Activated CD4-positive, alpha-beta T cell treated with anti-CD3 and anti-CD28 coated beads, Interleukin-2, amount 50 U/mL, for 48 hours (primary cell): ENCODE results near the gene SNX27.
A peak's percentile ranks its signal among the peaks of the same experiment; 100 is the strongest.
"Not testable (repeated sequence)": the region's sequence is repeated elsewhere in the genome, so short reads cannot be mapped to it uniquely, and the experiment has no call there.

Experiments
- DNase-seq, 2 experiments: peaks; one replicate each; pipeline ENCODE4 v3.0.0-alpha.2; 2020

Gene SNX27

DNA sequence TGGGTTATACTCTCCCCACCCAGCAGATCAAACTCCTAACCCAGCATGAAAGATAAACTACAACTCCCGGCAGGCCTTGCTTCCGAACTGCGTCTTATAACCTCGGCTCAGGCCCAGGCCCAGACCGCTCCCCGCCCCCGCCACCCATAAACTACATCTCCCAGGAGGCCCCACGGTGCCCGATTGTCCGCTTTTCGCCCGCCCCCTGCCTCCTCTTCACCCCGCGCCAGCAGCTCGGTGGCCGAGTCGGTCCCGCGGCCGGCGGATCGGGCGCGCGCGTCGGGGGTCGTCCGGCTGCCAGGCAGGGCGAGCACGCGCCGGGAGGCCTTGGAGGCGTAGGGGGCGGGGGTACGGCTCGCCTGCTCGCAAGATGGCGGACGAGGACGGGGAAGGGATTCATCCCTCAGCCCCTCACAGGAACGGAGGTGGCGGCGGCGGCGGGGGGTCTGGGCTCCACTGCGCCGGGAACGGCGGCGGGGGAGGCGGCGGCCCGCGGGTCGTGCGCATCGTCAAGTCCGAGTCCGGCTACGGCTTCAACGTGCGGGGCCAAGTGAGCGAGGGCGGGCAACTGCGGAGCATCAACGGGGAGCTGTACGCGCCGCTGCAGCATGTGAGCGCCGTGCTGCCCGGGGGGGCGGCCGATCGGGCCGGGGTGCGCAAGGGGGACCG lies at the start of gene SNX27:
TSS of gene SNX27 (plus strand) at position 219 of the 669 bp plus-strand sequence. CDS start at position 371, 152 bp downstream.
- peak; percentile 87 to 90 for DNase-seq

DNA sequence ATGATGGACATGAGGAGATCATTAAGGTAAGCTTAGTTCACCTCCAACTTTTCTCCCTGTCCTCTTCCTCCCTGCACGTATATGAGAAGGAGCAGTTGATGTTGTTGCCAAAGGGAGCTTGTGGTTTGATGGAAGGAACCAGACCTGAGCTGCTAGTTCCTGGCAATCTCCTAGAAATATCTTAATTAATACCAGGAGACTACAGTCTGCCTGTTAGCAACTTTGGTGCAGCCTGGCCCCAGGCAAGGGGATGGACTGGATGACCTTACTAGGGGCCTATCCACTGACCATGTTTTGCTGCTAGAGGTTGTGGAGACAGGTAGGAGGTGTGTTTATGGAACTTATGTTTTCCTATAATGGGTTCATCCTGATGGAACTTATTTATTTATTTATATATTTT lies 49.2 kb upstream of the SNX27 start:
- DNase-seq = no peak

DNA sequence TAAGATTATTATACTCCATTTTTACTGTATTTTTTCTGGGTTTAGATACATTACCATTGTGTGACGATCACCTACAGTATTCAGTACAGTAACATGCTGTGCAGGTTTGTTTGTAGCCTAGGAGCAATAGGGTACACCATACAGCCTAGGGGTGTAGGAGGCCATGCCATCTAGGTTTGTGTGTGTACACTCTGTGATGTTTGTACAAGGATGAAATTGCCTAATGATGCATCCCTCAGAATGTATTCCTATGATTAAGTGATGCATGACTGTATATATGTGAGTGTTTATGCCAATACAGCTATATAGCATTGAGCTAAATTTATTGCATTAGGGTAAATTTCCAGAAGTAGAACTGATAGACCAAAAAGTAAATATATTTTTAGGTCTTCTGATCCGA lies 48.5 kb upstream of the SNX27 start:
- DNase-seq = no peak

DNA sequence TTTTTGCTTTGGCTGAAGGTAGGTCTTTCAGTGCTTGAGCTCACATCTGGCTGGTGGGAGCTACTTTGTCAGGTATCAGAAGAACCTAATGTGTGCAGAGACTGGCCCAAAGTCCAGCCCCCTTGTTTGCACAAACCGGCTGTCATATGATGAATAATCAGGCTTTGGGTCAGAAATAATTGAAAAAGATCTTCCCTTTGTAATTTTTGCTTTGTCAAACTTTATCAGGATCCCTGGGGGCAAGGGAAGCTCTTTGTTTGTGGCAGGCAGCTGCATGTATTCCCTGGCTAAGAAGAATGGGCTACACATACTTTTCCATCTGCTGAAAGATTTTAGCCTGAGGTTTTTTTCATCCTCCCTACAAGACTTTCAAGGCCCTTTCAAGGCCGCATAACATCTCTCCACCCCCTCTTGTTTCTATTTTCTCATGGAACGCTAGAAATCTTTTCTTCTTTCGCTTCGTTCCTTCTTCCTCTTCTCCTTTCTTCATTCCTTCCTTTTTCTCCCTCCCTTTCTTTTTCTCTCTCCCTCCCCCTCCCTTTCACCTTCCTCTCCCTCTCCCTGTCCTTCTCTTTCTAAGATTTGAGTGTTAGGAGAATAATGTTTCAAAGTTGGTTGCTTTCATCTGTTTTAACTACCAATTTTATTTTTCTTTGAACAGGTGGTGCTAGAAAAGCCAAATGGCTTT lies 46.2 kb upstream of the SNX27 start:
- DNase-seq = no peak

DNA sequence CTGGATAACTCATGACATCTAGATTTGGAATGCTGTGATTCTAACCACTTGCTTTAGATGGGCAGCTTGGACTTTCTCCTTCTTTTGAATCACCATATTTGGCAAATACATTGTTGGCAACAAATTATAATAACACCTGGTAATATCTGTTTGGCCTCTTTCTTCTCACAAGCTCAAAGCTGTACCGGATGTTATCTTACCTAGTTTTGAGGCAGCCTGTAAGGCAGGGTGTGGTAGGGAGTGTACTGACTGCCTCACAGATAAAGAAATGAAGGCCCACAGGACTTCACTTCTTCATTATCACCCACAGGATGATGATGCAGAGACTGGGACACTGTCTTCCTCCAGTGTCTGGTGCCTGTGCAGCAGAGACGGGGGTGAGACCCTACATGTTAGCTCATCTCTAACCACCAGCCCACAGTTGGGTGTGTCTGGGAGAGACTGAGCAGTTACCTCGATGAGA lies 43.2 kb upstream of the SNX27 start:
- DNase-seq = no peak

GRCh38 chr1:151570819-151571218 lies 41.0 kb upstream of the SNX27 start:
- no peak for DNase-seq

DNA sequence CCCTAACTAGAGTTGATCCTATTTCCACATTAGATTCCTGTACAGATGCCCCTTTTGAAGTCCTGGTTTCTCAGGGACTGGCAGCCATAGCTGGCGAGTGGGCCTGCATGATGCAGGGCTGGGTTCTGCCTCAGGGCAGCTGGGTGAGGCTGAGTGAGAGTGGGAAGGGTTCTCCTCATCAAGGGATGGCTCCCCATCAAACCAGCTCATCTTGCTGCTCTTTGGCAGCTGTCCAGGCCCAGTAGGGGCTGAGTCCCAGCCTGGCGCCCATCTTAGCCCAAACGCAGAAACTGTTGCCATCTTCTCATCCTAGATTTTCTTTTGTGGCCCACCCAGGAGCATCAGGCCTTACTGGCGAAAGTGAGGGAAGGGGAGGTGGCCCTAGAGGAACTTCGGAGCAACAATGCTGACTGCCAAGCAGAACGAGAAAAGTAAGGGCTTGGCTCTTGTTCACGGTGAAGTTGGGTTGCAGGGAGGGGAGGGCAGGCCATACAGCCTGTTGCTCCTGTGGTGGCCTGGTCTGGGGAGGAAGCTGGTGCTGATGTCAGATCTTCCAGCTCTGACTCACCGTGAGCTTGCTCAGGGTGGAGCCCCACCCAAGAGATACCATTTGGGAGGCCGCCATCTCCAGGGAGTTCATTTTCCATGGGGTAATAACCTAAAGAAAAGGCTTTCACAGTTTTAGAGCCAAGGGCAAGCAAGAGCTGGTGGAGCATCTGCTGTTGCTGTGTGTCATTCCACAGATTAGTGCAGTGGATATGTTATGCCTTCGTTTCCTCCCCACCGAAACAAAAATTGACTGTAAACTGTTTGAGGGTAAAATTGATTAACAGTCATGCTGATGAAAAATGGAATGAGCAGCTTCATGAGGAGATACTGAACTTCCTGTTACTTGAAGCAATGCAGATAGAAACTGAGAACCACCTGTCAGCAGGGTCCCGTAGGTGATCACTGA lies 37.0 kb upstream of the SNX27 start:
- peak; percentile 13 to 42 for DNase-seq

GRCh38 chr1:151577173-151577572 lies 34.7 kb upstream of the SNX27 start:
- DNase-seq = no peak

DNA sequence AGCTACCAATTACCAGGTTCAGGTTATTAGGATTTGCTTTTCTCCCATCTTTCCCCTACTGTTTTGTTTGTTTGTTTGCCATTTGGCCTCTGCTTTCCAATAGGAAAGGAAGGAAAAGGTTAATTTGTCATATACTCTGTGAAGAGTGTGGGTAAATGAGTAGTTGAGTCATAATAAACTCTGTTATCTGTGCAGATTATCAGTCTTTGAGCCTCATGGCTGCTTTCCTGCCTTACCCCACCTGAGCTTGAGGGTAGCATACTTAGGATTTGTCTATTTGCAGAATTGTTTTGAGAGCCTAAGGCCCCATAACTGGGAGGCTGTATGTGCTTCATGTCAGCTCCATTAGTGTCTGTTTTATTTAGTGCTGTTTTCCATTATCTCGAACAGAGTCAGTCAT lies 32.9 kb upstream of the SNX27 start:
- DNase-seq = no peak

DNA sequence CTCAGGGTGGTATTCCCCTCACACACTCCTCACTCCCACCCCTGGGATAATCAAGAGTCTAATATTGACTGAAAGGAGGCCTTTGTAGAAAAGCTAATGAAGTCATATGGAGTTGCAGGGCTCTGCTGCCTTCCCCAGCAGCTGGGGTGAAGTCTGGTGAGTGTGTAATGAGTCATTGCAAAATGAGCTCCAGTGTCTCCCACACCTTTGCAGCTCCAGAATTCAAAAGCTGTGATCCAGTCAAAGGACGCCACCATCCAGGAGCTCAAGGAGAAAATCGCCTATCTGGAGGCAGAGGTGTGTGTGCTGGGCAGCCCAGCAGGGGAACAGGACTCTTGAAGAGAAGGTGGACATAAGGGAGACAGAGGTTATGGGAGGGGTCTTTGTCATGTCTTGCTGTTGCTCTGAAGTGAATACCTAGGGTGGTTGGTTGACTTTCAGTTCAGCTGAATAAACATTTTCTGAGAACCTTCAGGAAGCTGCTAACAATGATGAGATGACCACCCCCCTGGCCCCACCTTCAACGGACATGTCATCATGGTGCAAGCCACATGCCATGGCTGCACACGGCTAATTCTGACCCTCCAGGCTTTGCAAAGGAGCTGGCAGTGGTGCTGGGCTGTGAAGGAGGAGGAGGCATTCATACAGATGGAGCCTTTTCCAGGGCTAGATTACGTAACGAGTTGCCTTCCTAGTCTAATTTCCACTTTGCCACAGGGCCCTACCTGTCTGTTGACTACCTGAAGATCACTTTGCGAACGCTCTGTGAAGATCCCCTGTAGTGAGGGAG lies 32.2 kb upstream of the SNX27 start:
- DNase-seq = no peak

DNA sequence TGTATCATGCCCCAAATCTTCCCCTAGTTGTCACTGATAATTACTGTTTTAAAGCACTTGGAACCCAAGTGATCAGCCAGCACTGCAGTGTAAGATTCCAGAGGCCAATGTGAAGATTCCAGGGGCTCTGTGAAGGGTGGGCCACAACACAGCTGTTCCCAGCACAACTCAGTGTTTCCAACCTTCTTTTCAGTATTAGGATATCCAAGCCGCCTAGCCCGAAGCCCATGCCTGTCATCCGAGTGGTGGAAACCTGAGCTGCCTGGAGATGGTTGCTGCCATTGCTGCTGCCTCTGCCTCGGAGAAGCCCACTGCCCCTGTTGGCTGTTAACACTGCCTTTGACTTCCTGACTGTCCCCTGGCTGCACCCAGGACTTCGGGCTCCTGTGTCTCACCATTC lies 30.4 kb upstream of the SNX27 start:
- DNase-seq = no peak

DNA sequence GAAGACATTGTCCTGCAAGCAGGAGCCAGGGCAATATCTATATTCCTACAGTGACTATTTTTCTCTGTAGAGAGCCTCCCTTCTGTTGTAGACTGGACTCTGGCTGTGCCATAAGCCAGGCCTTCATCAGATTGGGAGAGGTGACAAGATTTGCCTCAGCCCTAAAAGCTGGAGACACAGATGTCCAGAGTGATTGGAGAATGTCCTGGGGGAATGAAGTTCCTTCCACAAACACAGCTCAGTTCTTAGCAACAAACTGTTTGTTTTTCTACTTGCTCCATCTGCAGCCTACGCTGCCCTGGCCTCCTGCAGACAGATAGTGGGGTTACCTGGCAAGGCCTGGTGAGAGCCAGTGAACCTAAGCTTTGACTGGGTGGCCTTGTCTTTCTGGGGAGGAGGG lies 29.9 kb upstream of the SNX27 start:
- no peak for DNase-seq

DNA sequence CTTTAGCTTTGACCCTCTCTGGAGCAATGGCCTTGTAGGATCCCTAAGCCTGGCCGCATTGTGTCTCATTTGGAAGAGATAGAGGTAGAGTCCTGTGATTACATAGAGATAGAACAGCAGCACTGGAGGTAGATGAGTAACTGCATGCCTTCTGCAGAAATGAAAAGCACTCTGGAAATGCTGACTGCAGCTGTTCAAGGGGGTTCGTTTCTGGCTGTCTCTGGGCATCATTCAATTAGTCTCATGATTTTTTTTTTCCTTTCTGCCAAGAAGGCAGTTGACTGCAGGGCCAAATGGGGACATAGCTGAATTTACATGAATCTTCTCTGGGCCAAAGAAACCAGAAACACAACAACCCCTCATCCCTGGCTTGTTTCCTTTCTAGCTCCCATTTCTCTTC lies 28.1 kb upstream of the SNX27 start:
- no peak for DNase-seq

GRCh38 chr1:151584278-151584677 lies 27.6 kb upstream of the SNX27 start:
- DNase-seq = no peak

GRCh38 chr1:151584780-151585179 lies 27.1 kb upstream of the SNX27 start:
- no peak for DNase-seq

GRCh38 chr1:151585622-151586021 lies 26.2 kb upstream of the SNX27 start:
- DNase-seq = no peak

- DNase-seq = no peak
Observed at GRCh38 chr1:151590961-151591360, 20.9 kb upstream of the SNX27 start.

DNA sequence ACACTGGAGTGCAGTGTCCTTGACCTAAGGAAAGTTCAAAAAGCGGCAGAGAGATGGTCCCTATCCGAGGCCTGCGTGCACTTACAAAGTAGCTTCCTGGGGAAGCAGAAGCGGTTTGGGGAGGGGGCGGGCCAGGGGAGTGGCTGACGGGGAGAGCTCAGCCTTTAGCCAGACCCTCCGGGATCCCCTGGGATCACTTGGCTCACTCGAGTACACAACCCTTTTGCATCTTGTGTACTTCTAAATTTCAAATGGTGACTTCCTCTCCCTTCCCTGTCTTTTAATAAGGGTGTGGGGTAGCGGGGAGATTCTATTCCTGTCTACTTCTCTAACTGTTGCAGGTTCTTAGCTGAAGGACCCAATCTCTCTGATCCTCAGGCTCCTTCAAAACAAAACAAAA lies 18.1 kb upstream of the SNX27 start:
- no peak for DNase-seq

DNA sequence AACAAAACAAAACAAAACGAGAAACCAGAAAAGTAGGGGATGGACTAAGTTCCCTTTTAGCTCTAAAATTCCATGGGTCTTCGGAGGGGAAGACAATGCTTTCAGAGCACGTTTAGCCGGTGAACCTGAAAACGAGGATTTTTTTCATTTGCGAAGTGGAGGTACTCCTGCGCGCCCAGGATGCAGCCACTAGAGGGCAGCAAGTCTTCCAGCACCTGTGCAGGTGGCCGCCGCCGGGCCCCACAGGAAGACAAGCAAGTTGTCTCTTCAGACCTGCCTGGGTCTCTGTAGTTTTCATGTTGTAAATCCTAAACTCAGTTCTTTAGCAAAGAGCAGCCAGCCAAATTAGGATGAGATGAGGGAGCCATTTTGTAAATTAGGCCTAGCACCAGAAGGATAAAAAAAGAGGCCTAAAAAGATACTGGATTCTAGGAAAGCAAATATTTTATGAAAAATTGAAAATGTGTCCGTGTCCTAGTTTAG lies 17.7 kb upstream of the SNX27 start:
- DNase-seq = peak; percentile 87 to 89

GRCh38 chr1:151596166-151596953 lies 15.5 kb upstream of the SNX27 start:
- no peak for DNase-seq

DNA sequence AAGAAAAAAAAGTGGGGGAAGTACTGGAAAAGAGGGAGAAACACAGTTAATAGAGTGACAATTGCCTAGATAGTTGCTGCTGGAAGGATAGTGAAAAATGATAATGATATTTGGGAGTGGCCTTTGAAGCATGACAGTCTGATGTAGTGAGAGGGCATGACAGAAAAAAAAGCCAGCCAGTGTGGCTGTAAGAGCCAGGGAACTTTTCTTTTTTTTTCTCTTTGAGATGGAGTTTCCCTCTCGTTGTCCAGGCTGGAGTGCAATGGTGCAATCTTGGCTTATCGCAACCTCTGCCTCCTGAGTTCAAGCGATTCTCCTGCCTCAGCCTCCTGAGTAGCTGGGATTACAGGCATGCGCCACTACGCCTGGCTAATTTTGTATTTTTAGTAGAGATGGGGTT lies 9.3 kb upstream of the SNX27 start:
- not testable (repeated sequence) for DNase-seq

GRCh38 chr1:151604291-151604690 lies 7.6 kb upstream of the SNX27 start:
- no peak for DNase-seq
